Testis (tissue), 3 donors: Measurements from ENCODE around the gene LYSMD3. TPM values are rescaled to one million over a fixed set of nuclear protein-coding genes. Genes with fewer than 3 reads are reported as not detected.

Experiments used
- DNase-seq: peaks from one replicate; pipeline ENCODE4 v3.0.0-alpha.2; 2019
- H3K27ac ChIP-seq, 2 donors: fragments of 200-600 bp; sonication (generic); one replicate each; pipeline ENCODE4 v1.5.1; 2019
- H3K27me3 ChIP-seq: fragments of 200-600 bp; sonication (generic); one replicate; pipeline ENCODE4 v1.5.1; 2019
- H3K36me3 ChIP-seq: fragments of 200-600 bp; sonication (generic); one replicate; pipeline ENCODE4 v1.5.1; 2017; ENCODE audit warnings: low read depth; ENCODE audit errors: missing control alignments
- H3K4me1 ChIP-seq: fragments of 200-600 bp; sonication (generic); one replicate; pipeline ENCODE4 v1.5.1; 2019
- H3K4me3 ChIP-seq, 2 donors: fragments of 200-600 bp; sonication (generic); one replicate each; pipeline ENCODE4 v1.5.1; 2017 to 2019
- H3K9me3 ChIP-seq: fragments of 200-600 bp; sonication (generic); one replicate; pipeline ENCODE4 v1.5.1; 2017
- POLR2A ChIP-seq: fragments of 450-650 bp; IDR thresholded peaks from one replicate; pipeline ENCODE4 v1.6.1; 2017; ENCODE audit warnings: antibody characterized with exemption, mild to moderate bottlenecking, moderate library complexity
- WGBS, 2 donors: methylation state at CpG; one replicate each; pipeline ENCODE4 v1.1.5; 2018; 5-methylcytosine and 5-hydroxymethylcytosine counted together
- intact Hi-C: fragments of 100-400 bp; cut with DNase I; formaldehyde crosslinking; loops from one replicate; pipeline ENCODE4 v1.15.1; 2023; ENCODE audit warnings: low total_unique reads
- polyA plus RNA-seq: library from polyadenylated mRNA; stranded (reverse); fragments of 350-450 nt; fragmentation: Illumina TruSeq; extraction: RNeasy Lipid Tissue Mini Kit (QIAGEN cat#74804); gene quantifications from one replicate; pipeline ENCODE4 v1.2.3, GENCODE V29; 2014; ENCODE audit warnings: low read depth, low replicate concordance; ENCODE audit not compliant: insufficient read depth
- total RNA-seq, 2 donors: library from RNA; depleted of rRNA; stranded (reverse); fragments of >200 nt; gene quantifications; one replicate each; pipeline ENCODE4 v1.2.3, GENCODE V29; 2016
- TF ChIP-seq, protein P1 (sequence below), 3 experiments: fragments of 450-650 bp in 2 of 3; fragments of 200-600 bp in 1 of 3; sonication (generic) in 1 of 3; IDR thresholded peaks; one replicate each; pipeline ENCODE4 v1.5.1; 2016 to 2019; ENCODE audit warnings: antibody characterized with exemption in 3 of 3, mild to moderate bottlenecking in 2 of 3, moderate library complexity in 1 of 3

The LYSMD3 gene
- total and polyA plus RNA-seq, 3 donors from 2014 or later, result 9.4 to 11.0 (median 10.4) TPM

- Histone ChIP-seq H3K36me3 (no peaks in the 10 kb centered on the region), H3K4me3 (no peak overlapping the region), H3K9me3 (no peaks in the 10 kb centered on the region), H3K27ac (no peak overlapping the region), H3K27me3 (no peaks in the 10 kb centered on the region), H3K4me1 (peaks cover 5% of the 10 kb centered on the region)
- 73 to 80% methylated on average over 4 of the region's 4 CpGs for WGBS, 2 donors
- TF ChIP-seq POLR2A, result no peak
- TF ChIP-seq, protein P1, sequence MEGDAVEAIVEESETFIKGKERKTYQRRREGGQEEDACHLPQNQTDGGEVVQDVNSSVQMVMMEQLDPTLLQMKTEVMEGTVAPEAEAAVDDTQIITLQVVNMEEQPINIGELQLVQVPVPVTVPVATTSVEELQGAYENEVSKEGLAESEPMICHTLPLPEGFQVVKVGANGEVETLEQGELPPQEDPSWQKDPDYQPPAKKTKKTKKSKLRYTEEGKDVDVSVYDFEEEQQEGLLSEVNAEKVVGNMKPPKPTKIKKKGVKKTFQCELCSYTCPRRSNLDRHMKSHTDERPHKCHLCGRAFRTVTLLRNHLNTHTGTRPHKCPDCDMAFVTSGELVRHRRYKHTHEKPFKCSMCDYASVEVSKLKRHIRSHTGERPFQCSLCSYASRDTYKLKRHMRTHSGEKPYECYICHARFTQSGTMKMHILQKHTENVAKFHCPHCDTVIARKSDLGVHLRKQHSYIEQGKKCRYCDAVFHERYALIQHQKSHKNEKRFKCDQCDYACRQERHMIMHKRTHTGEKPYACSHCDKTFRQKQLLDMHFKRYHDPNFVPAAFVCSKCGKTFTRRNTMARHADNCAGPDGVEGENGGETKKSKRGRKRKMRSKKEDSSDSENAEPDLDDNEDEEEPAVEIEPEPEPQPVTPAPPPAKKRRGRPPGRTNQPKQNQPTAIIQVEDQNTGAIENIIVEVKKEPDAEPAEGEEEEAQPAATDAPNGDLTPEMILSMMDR (IDR thresholded peaks at IDR 0.05), result no peak
- no peak for DNase-seq
- intact Hi-C loops, result no loop called here
Measured at GRCh38 chr5:90554358-90555006, 25.1 kb upstream of the LYSMD3 start.

- TF ChIP-seq, protein P1 (IDR thresholded peaks at IDR 0.05), result no peak
- no peak for TF ChIP-seq POLR2A
- peaks cover 5% of the 10 kb centered on the region for H3K4me1 ChIP-seq
- H3K27ac ChIP-seq, result no peak overlapping the region
- no peaks in the 10 kb centered on the region for H3K9me3 ChIP-seq
- H3K4me3 ChIP-seq, result no peak overlapping the region
- H3K36me3 ChIP-seq, result no peaks in the 10 kb centered on the region
- no peaks in the 10 kb centered on the region for H3K27me3 ChIP-seq
- no peak for DNase-seq
- intact Hi-C loops, result no loop called here
Measured at GRCh38 chr5:90553711-90554110, 24.3 kb upstream of the LYSMD3 start.

DNA sequence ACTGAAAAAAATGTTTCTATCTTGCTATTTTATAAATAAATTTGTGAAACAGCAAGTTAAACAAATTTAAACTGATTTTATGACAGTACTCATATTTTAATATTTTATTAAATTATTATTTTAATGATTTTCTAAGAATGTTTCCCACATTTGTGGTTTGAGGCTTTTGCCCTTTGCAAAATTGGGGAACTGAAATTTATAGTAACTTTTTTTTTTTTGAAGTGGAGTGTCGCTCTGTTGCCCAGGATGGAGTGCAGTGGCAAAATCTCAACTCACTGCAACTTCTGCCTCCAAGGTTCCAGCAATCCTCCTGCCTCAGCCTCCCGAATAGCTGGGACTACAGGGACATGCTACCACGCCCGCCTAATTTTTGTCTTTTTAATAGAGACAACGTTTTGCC, 22.0 kb upstream of the LYSMD3 start:
- intact Hi-C loops, result no loop called here

GRCh38 chr5:90550963-90551362, 21.6 kb upstream of the LYSMD3 start:
- 82 to 88% methylated on average over 3 of the region's 3 CpGs for WGBS, 2 donors
- Histone ChIP-seq H3K4me3 (no peak overlapping the region), H3K4me1 (no peaks in the 10 kb centered on the region), H3K36me3 (no peaks in the 10 kb centered on the region), H3K27me3 (no peaks in the 10 kb centered on the region), H3K27ac (no peak overlapping the region), H3K9me3 (no peaks in the 10 kb centered on the region)
- no peak for TF ChIP-seq POLR2A
- TF ChIP-seq, protein P1 (IDR thresholded peaks at IDR 0.05), result no peak
- no peak for DNase-seq
- intact Hi-C loops, result no loop called here

More for the DNA sequence above, 22.0 kb upstream of the LYSMD3 start:
- DNase-seq, result no peak
- no peak overlapping the region for H3K4me3 ChIP-seq
- no peak for TF ChIP-seq POLR2A
- TF ChIP-seq, protein P1 (IDR thresholded peaks at IDR 0.05), result no peak
- no peaks in the 10 kb centered on the region for H3K9me3 ChIP-seq
- no peaks in the 10 kb centered on the region for H3K27me3 ChIP-seq
- H3K36me3 ChIP-seq, result no peaks in the 10 kb centered on the region
- WGBS, 2 donors, result 81 to 96% methylated on average over 5 of the region's 5 CpGs
- no peaks in the 10 kb centered on the region for H3K4me1 ChIP-seq
- no peak overlapping the region for H3K27ac ChIP-seq

- 78 to 83% methylated on average over 2 of the region's 2 CpGs for WGBS, 2 donors
- no peak overlapping the region for H3K27ac ChIP-seq
- no peak for DNase-seq
- H3K27me3 ChIP-seq, result no peaks in the 10 kb centered on the region
- intact Hi-C loops, result no loop called here
- H3K9me3 ChIP-seq, result no peaks in the 10 kb centered on the region
- H3K4me1 ChIP-seq, result no peaks in the 10 kb centered on the region
- no peak overlapping the region for H3K4me3 ChIP-seq
- no peak for TF ChIP-seq POLR2A
- TF ChIP-seq, protein P1 (IDR thresholded peaks at IDR 0.05), result no peak
- no peaks in the 10 kb centered on the region for H3K36me3 ChIP-seq
Measured at GRCh38 chr5:90549729-90550275, 20.4 kb upstream of the LYSMD3 start.
